Neural cell (in vitro differentiated cells): Measurements from ENCODE around the gene TMEM135.

Source experiments
- SMC3 ChIP-seq: fragments of 450-650 bp; conservative IDR thresholded peaks from 2 replicates; pipeline ENCODE4 v1.6.1; 2014; ENCODE audit warnings: antibody characterized with exemption, mild to moderate bottlenecking, moderate library complexity; ENCODE audit not compliant: poor library complexity
- TAF1 ChIP-seq: IDR thresholded peaks from 2 replicates; pipeline ENCODE4 v1.6.1; 2012; ENCODE audit warnings: low read depth
- TF ChIP-seq, protein P1 (sequence below): fragments of 450-650 bp; IDR thresholded peaks from 2 replicates; pipeline ENCODE4 v1.5.1; 2014; ENCODE audit warnings: antibody characterized with exemption, mild to moderate bottlenecking, moderate library complexity; ENCODE audit not compliant: poor library complexity, severe bottlenecking

DNA sequence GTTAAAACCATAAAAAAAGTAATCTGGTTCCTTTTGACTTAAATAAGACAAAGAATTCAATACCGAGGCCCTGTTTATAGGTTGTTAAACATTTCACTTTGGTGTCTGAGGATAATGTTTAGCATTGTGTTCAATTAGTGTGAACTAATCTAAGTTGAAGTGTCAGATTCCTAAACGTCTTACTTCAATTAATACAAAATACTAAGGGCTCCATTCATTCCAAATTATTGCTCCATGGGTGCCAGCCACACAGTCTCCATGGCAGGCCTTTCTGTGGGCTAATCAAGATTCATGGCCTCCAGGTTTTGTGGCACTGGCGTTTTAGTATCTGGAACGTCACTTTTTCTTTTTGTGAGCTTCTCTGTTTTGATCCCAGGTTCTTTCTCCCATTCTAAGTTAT, 89.4 kb downstream of the TMEM135 start:
- TF ChIP-seq, protein P1, sequence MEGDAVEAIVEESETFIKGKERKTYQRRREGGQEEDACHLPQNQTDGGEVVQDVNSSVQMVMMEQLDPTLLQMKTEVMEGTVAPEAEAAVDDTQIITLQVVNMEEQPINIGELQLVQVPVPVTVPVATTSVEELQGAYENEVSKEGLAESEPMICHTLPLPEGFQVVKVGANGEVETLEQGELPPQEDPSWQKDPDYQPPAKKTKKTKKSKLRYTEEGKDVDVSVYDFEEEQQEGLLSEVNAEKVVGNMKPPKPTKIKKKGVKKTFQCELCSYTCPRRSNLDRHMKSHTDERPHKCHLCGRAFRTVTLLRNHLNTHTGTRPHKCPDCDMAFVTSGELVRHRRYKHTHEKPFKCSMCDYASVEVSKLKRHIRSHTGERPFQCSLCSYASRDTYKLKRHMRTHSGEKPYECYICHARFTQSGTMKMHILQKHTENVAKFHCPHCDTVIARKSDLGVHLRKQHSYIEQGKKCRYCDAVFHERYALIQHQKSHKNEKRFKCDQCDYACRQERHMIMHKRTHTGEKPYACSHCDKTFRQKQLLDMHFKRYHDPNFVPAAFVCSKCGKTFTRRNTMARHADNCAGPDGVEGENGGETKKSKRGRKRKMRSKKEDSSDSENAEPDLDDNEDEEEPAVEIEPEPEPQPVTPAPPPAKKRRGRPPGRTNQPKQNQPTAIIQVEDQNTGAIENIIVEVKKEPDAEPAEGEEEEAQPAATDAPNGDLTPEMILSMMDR: no peak
- no peak for TF ChIP-seq TAF1
- TF ChIP-seq SMC3: no peak
